Lower leg skin (tissue), 3 donors: ENCODE results near the gene CAVIN3.

ENCODE experiments used
- POLR2A ChIP-seq, 2 donors: fragments of 450-650 bp; IDR thresholded peaks; one replicate each; pipeline ENCODE4 v1.6.1; 2016 to 2017; ENCODE audit warnings: antibody characterized with exemption in 2 of 2, mild to moderate bottlenecking in 1 of 2, moderate library complexity in 1 of 2
- TF ChIP-seq, protein P1 (sequence below), 3 donors: fragments of 450-650 bp; IDR thresholded peaks; one replicate each; pipeline ENCODE4 v1.5.1; 2016; ENCODE audit warnings: antibody characterized with exemption in 3 of 3, mild to moderate bottlenecking in 3 of 3, moderate library complexity in 2 of 3

DNA sequence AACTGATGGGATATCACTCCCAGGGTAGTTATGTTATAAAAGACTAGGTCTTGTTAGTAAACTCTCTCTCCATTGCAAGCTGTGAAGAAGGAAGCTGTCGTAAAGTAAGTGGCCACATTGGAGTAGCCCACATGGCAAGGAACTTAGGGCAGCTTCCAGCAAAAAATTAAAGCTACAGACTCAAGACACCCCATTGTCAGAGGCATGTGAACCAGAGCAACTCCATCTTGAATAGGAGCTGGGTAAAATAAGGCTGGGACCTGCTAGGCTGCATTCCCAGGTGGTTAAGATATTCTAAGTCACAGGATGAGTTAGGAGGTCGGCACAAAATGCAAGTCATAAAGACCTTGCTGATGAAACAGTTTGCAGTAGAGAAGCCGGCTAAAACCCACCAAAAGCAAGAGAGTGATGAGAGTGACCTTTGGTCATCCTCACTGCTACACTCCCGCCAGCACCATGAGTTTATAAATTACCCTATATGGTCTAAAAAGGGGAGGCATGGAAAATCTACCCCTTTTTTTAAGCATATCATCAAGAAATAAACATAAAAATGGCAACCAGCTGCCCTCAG is 36.8 kb downstream of the CAVIN3 start:
- TF ChIP-seq, protein P1, sequence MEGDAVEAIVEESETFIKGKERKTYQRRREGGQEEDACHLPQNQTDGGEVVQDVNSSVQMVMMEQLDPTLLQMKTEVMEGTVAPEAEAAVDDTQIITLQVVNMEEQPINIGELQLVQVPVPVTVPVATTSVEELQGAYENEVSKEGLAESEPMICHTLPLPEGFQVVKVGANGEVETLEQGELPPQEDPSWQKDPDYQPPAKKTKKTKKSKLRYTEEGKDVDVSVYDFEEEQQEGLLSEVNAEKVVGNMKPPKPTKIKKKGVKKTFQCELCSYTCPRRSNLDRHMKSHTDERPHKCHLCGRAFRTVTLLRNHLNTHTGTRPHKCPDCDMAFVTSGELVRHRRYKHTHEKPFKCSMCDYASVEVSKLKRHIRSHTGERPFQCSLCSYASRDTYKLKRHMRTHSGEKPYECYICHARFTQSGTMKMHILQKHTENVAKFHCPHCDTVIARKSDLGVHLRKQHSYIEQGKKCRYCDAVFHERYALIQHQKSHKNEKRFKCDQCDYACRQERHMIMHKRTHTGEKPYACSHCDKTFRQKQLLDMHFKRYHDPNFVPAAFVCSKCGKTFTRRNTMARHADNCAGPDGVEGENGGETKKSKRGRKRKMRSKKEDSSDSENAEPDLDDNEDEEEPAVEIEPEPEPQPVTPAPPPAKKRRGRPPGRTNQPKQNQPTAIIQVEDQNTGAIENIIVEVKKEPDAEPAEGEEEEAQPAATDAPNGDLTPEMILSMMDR (IDR thresholded peaks at IDR 0.05) = no peak
- no peak for TF ChIP-seq POLR2A (IDR thresholded peaks at IDR 0.05)
